H1 (cell line): ENCODE results near the gene VPS41. TPM values are rescaled to one million over a fixed set of nuclear protein-coding genes. Genes with fewer than 3 reads are reported as not detected.

Experiments
- CTCF ChIA-PET: fragments of 300-600 bp; sonication (Branson Sonifier 250); formaldehyde crosslinking; loops from one replicate; lab custom pipeline; 2021; ENCODE audit not compliant: partially characterized antibody; lab: Charles Lee
- POLR2A ChIA-PET: fragments of 300-600 bp; sonication (Branson Sonifier 250); formaldehyde crosslinking; loops from one replicate; lab custom pipeline; 2021; ENCODE audit warnings: inconsistent platforms; ENCODE audit not compliant: partially characterized antibody; lab: Charles Lee
- DNase-seq, 2 experiments: peaks; one replicate each; pipeline versions ENCODE4 v3.0.0 to v3.0.0-alpha.2; 2010 to 2022; ENCODE audit warnings: low spot score in 2 of 2, low read depth in 1 of 2, mixed read lengths in 1 of 2
- FAIRE-seq: peaks from 2 replicates; lab custom pipeline; 2011; peaks lifted over from hg19 to GRCh38; lab: Jason Lieb, UNC
- H2AFZ ChIP-seq: 2 replicates; pipeline ENCODE4 v1.8.1; 2012; ENCODE audit warnings: low read length, inconsistent platforms
- H2AK5ac ChIP-seq: 2 replicates; pipeline ENCODE4 v1.6.1; 2013; ENCODE audit warnings: low read depth, low read length
- H2BK120ac ChIP-seq: replicated peaks from 2 replicates; pipeline ENCODE3; 2013; ENCODE audit warnings: low read depth, low read length, inconsistent platforms
- H2BK12ac ChIP-seq: 2 replicates; pipeline ENCODE4 v1.6.1; 2013; ENCODE audit warnings: low read depth, low read length
- H2BK15ac ChIP-seq: 2 replicates; pipeline ENCODE4 v1.6.1; 2013; ENCODE audit warnings: low read length
- H2BK20ac ChIP-seq: 2 replicates; pipeline ENCODE4 v1.6.1; 2013; ENCODE audit warnings: low read length
- H2BK5ac ChIP-seq: 2 replicates; pipeline ENCODE4 v1.6.1; 2013; ENCODE audit warnings: low read depth, low read length
- H3K14ac ChIP-seq: 2 replicates; pipeline ENCODE4 v1.6.1; 2013; ENCODE audit warnings: inconsistent platforms; ENCODE audit not compliant: insufficient read length
- H3K18ac ChIP-seq: 2 replicates; pipeline ENCODE4 v1.6.1; 2013; ENCODE audit warnings: low read length; ENCODE audit errors: extremely low read depth
- H3K23ac ChIP-seq: 2 replicates; pipeline ENCODE4 v1.6.1; 2013; ENCODE audit warnings: inconsistent platforms; ENCODE audit not compliant: insufficient read length
- H3K23me2 ChIP-seq: 2 replicates; pipeline ENCODE4 v1.6.1; 2013; ENCODE audit warnings: low read depth, low read length
- H3K27ac ChIP-seq: 2 replicates; pipeline ENCODE4 v1.6.1; 2011; ENCODE audit warnings: low read depth, low read length, inconsistent platforms
- H3K27me3 ChIP-seq, 4 experiments: replicated peaks in 1 of 4; 1 replicate in 1 of 4; 2 replicates in 3 of 4; pipeline versions ENCODE4 v1.6.1 to v1.8.1; 2011 to 2013; ENCODE audit warnings: low read length in 3 of 4, mild to moderate bottlenecking in 3 of 4, inconsistent platforms in 2 of 4, mixed read lengths in 2 of 4, moderate library complexity in 1 of 4; ENCODE audit not compliant: control insufficient read depth in 3 of 4, insufficient read depth in 3 of 4; ENCODE audit errors: extremely low read depth in 1 of 4
- H3K36me3 ChIP-seq, 4 experiments: 2 replicates each; pipeline versions ENCODE4 v1.6.1 to v1.8.1; 2011 to 2013; ENCODE audit warnings: mild to moderate bottlenecking in 4 of 4, low read length in 3 of 4, moderate library complexity in 2 of 4, control low read depth in 1 of 4, inconsistent platforms in 1 of 4; ENCODE audit not compliant: insufficient read depth in 4 of 4, control insufficient read depth in 2 of 4
- H3K4ac ChIP-seq: replicated peaks from 2 replicates; pipeline ENCODE3; 2013; ENCODE audit warnings: low read length, low read depth, mixed read lengths, inconsistent platforms; ENCODE audit not compliant: insufficient read length
- H3K4me1 ChIP-seq, 4 experiments: replicated peaks in 1 of 4; 1 replicate in 1 of 4; 2 replicates in 3 of 4; pipeline versions ENCODE4 v1.6.1 to v1.8.1; 2011 to 2013; ENCODE audit warnings: low read length in 3 of 4, inconsistent platforms in 2 of 4, mixed read lengths in 1 of 4; ENCODE audit not compliant: insufficient read depth in 4 of 4, control insufficient read depth in 3 of 4
- H3K4me2 ChIP-seq, 2 experiments: 2 replicates each; pipeline versions ENCODE4 v1.6.1 to v1.8.1; 2011 to 2013; ENCODE audit warnings: low read depth in 2 of 2, low read length in 2 of 2, control low read depth in 1 of 2, inconsistent platforms in 1 of 2, mild to moderate bottlenecking in 1 of 2; ENCODE audit not compliant: insufficient read depth in 1 of 2
- H3K4me3 ChIP-seq, 4 experiments: fragments of 200-600, 300-600 bp in 1 of 4; sonication (generic), shearing (Covaris generic), sonication (Bioruptor Twin) in 1 of 4; 2 replicates each; pipeline versions ENCODE4 v1.5.1 to v1.8.1; 2011 to 2016; ENCODE audit warnings: low read length in 4 of 4, low read depth in 3 of 4, control low read depth in 2 of 4, inconsistent platforms in 2 of 4, mild to moderate bottlenecking in 2 of 4, mixed read lengths in 1 of 4, moderate library complexity in 1 of 4; ENCODE audit not compliant: insufficient read depth in 2 of 4; ENCODE audit errors: extremely low read depth in 1 of 4
- H3K56ac ChIP-seq: replicated peaks from 2 replicates; pipeline ENCODE3; 2013; ENCODE audit warnings: low read depth, mild to moderate bottlenecking, mixed read lengths, low read length, inconsistent platforms; ENCODE audit not compliant: insufficient read length
- H3K79me1 ChIP-seq: 2 replicates; pipeline ENCODE4 v1.6.1; 2013; ENCODE audit warnings: low read depth, low read length, control low read depth
- H3K79me2 ChIP-seq, 2 experiments: 2 replicates each; pipeline versions ENCODE4 v1.6.1 to v1.8.1; 2012 to 2013; ENCODE audit warnings: low read length in 2 of 2, mild to moderate bottlenecking in 2 of 2, inconsistent platforms in 1 of 2; ENCODE audit not compliant: insufficient read depth in 2 of 2, control insufficient read depth in 1 of 2
- H3K9ac ChIP-seq, 4 experiments: replicated peaks in 1 of 4; 1 replicate in 1 of 4; 2 replicates in 3 of 4; pipeline versions ENCODE4 v1.6.1 to v1.8.1; 2011 to 2013; ENCODE audit warnings: low read depth in 3 of 4, low read length in 3 of 4, control low read depth in 2 of 4, mild to moderate bottlenecking in 2 of 4, moderate library complexity in 2 of 4, inconsistent platforms in 1 of 4; ENCODE audit errors: extremely low read depth in 1 of 4
- H3K9me3 ChIP-seq, 2 experiments: 2 replicates each; pipeline versions ENCODE4 v1.6.1 to v1.8.1; 2012 to 2013; ENCODE audit warnings: mild to moderate bottlenecking in 2 of 2, moderate library complexity in 2 of 2, control low read depth in 1 of 2, inconsistent platforms in 1 of 2, low read depth in 1 of 2, low read length in 1 of 2, mixed read lengths in 1 of 2; ENCODE audit not compliant: insufficient read depth in 2 of 2
- H4K20me1 ChIP-seq, 2 experiments: replicated peaks in 1 of 2; 2 replicates each; pipeline versions ENCODE3 to v1.8.1; 2011 to 2013; ENCODE audit warnings: inconsistent platforms in 2 of 2, low read length in 2 of 2, mild to moderate bottlenecking in 1 of 2; ENCODE audit not compliant: insufficient read depth in 2 of 2, control insufficient read depth in 1 of 2
- H4K5ac ChIP-seq: 2 replicates; pipeline ENCODE4 v1.6.1; 2013; ENCODE audit warnings: low read length, low read depth, mixed read lengths, inconsistent platforms; ENCODE audit not compliant: insufficient read length
- H4K8ac ChIP-seq: 2 replicates; pipeline ENCODE4 v1.8.0; 2013; ENCODE audit warnings: mild to moderate bottlenecking, moderate library complexity, low read length, inconsistent platforms; ENCODE audit not compliant: insufficient read depth; ENCODE audit errors: extremely low read depth
- H4K91ac ChIP-seq: replicated peaks from 2 replicates; pipeline ENCODE3; 2013; ENCODE audit warnings: low read length, mixed read lengths, inconsistent platforms; ENCODE audit not compliant: insufficient read length
- ASH2L ChIP-seq: fragments of 200-600, 300-600 bp; sonication (generic); IDR thresholded peaks from one replicate; pipeline ENCODE4 v1.7.1; 2017; ENCODE audit warnings: low read length
- BRCA1 ChIP-seq: IDR thresholded peaks from 2 replicates; pipeline ENCODE4 v1.6.1; 2012; ENCODE audit warnings: low read depth, low read length, improper control_type of control experiment
- CHD1 ChIP-seq: IDR thresholded peaks from 2 replicates; pipeline ENCODE4 v1.6.1; 2012; ENCODE audit warnings: low read depth, low read length, improper control_type of control experiment
- CHD2 ChIP-seq: IDR thresholded peaks from 2 replicates; pipeline ENCODE4 v1.6.1; 2012; ENCODE audit warnings: low read length, improper control_type of control experiment
- CREB1 ChIP-seq: IDR thresholded peaks from 2 replicates; pipeline ENCODE4 v1.6.1; 2012; ENCODE audit warnings: inconsistent platforms
- CTCF ChIP-seq, 3 experiments: IDR thresholded peaks; 1 replicate in 2 of 3; 2 replicates in 1 of 3; pipeline versions ENCODE4 v1.5.1 to v1.6.1; 2011; ENCODE audit warnings: low read length in 3 of 3, mild to moderate bottlenecking in 3 of 3, inconsistent platforms in 2 of 3, low read depth in 1 of 3, moderate library complexity in 1 of 3; ENCODE audit not compliant: insufficient read depth in 1 of 3; ENCODE audit errors: control extremely low read depth in 1 of 3
- E2F6 ChIP-seq: IDR thresholded peaks from 2 replicates; pipeline ENCODE4 v1.6.1; 2012; ENCODE audit warnings: inconsistent platforms
- POU5F1 ChIP-seq: IDR thresholded peaks from 2 replicates; pipeline ENCODE4 v1.6.1; 2011; ENCODE audit warnings: low read depth, mild to moderate bottlenecking, low read length, moderate library complexity
- RBBP5 ChIP-seq: IDR thresholded peaks from 2 replicates; pipeline ENCODE4 v1.7.1; 2012; ENCODE audit warnings: low read depth, mild to moderate bottlenecking, inconsistent platforms, low read length, moderate library complexity, borderline replicate concordance
- TBP ChIP-seq: IDR thresholded peaks from 2 replicates; pipeline ENCODE4 v1.6.1; 2011; ENCODE audit warnings: low read depth, low read length, improper control_type of control experiment
- YY1 ChIP-seq: IDR thresholded peaks from 2 replicates; pipeline ENCODE4 v1.6.1; 2011; ENCODE audit warnings: low read depth, mild to moderate bottlenecking, low read length
- WGBS, 2 experiments: shearing (Covaris generic) in 1 of 2; methylation state at CpG; one replicate each; pipeline versions ENCODE4 v1.1.6 to v1.1.7; 2013 to 2015; ENCODE audit warnings: low lambda C conversion rate in 2 of 2, mixed read lengths in 2 of 2, inconsistent platforms in 1 of 2, low coverage in 1 of 2, missing lambda C conversion rate in 1 of 2; ENCODE audit not compliant: insufficient replicate concordance in 2 of 2, insufficient coverage in 1 of 2, insufficient read length in 1 of 2; ENCODE audit errors: extremely low coverage in 1 of 2, missing lambda C conversion rate in 1 of 2; 5-methylcytosine and 5-hydroxymethylcytosine counted together
- polyA plus RNA-seq, 7 experiments: library from polyadenylated mRNA; depleted of rRNA in 3 of 7; stranded (reverse) in 5 of 7; unstranded in 2 of 7; fragments of >200 nt in 5 of 7; fragments of 200-250 nt in 2 of 7; gene quantifications; 1 replicate in 5 of 7; 2 replicates in 1 of 7; 4 replicates in 1 of 7; pipeline versions ENCODE4 v1.2.1 to v1.2.3, GENCODE V29; 2011 to 2013; ENCODE audit warnings: missing spikeins in 2 of 7, mixed read lengths in 2 of 7
- total RNA-seq: library from RNA; stranded (reverse); fragmentation: NEBNext Ultra II Directional; extraction: Animal tissue kit (Norgen Biotek cat#: 25700); gene quantifications from 2 replicates; pipeline ENCODE4 v1.2.1, GENCODE V29; 2021

The VPS41 gene
- total and polyA plus RNA-seq, 2 of the 8 experiments (the other 6 are each of a cell fraction or from before 2014, with no cell fraction given) = 10.7 to 63.3 TPM

GRCh38 chr7:38820571-38820970, 88.4 kb downstream of the VPS41 start:
- no peak overlapping the region for H4K91ac ChIP-seq

More at GRCh38 chr7:38820571-38820970, 88.4 kb downstream of the VPS41 start:
- Histone ChIP-seq H3K4ac (no peak overlapping the region), H3K4me1 (no peaks in the 10 kb centered on the region), H3K9ac (no peak overlapping the region), H2BK5ac (no peak overlapping the region), H3K23ac (no peak overlapping the region), H4K5ac (no peak overlapping the region), H3K79me1 (no peaks in the 10 kb centered on the region), H2BK15ac (no peak overlapping the region), H3K36me3 (peaks cover 0 to 6% (median 3%) of the 10 kb centered on the region in 4 experiments; a peak in 3 of 8 replicates), H3K18ac (no peak overlapping the region), H3K9me3 (no peaks in the 10 kb centered on the region), H3K23me2 (no peaks in the 10 kb centered on the region), H2AK5ac (no peak overlapping the region), H2BK120ac (no peak overlapping the region), H3K4me3 (no peak overlapping the region), H4K20me1 (no peaks in the 10 kb centered on the region), H2BK20ac (no peak overlapping the region), H4K8ac (no peak overlapping the region), H3K27ac (no peak overlapping the region), H3K56ac (no peak overlapping the region), H2BK12ac (no peak overlapping the region), H2AFZ (no peak overlapping the region), H3K27me3 (no peaks in the 10 kb centered on the region), H3K4me2 (no peak overlapping the region), H3K14ac (no peak overlapping the region), H3K79me2 (no peaks in the 10 kb centered on the region)
- DNase-seq (no peak), FAIRE-seq (no peak)
- ChIA-PET POLR2A (no interaction called here), CTCF (no interaction called here)
- TF ChIP-seq ASH2L (no peak), RBBP5 (no peak), E2F6 (no peak), CHD1 (no peak), YY1 (no peak), CHD2 (no peak), POU5F1 (no peak), BRCA1 (no peak), TBP (no peak), CTCF (IDR thresholded peaks at IDR 0.05; ENCODE audit: control extremely low read depth in 1 of 3, insufficient read depth in 1 of 3, low read depth in 1 of 3, low read length in 3 of 3) (no peak), CREB1 (no peak)
- WGBS, 2 experiments = 88% methylated on average over 4 of the region's 4 CpGs; no CpG with 5 or more reads in 1 of the 2 experiments
